A549 (cell line): ENCODE results near the gene GYG2. TPM values are rescaled to one million over a fixed set of nuclear protein-coding genes. Genes with fewer than 3 reads are reported as not detected.

ENCODE experiments used
- ATAC-seq, 2 experiments: fragments of 200-7000 bp in 1 of 2; fragments of >200 bp in 1 of 2; cut with Nextera tagmentation in 1 of 2; cut with Tn5 transposase in 1 of 2; 3 replicates each; pipeline versions ENCODE4 v1.8.0 to v1.9.1; 2018 to 2020; ENCODE audit warnings: mild to moderate bottlenecking in 1 of 2, moderate library complexity in 1 of 2
- CTCF ChIA-PET: fragments of 300-600 bp; sonication (Branson Sonifier 250); formaldehyde crosslinking; extraction: SDS; loops from one replicate; lab custom pipeline; 2021; ENCODE audit warnings: antibody characterized with exemption, inconsistent platforms; lab: Yijun Ruan, JAX
- POLR2A ChIA-PET: fragments of 350-600 bp; formaldehyde crosslinking; extraction: SDS; loops from one replicate; lab custom pipeline; 2021; ENCODE audit warnings: antibody characterized with exemption, inconsistent platforms; lab: Yijun Ruan, JAX
- DNase-seq, 2 experiments: peaks; one replicate each; pipeline versions ENCODE4 v3.0.0 to v3.0.0-alpha.2; 2011 to 2016; ENCODE audit warnings: low read depth in 1 of 2, low spot score in 1 of 2
- FAIRE-seq: peaks from 2 replicates; lab custom pipeline; 2011; peaks lifted over from hg19 to GRCh38; lab: Jason Lieb, UNC
- H3K27ac ChIP-seq, 2 experiments: fragments of >200 bp; sonication (Bioruptor Twin); formaldehyde crosslinking; 3 replicates each; pipeline ENCODE4 v1.5.1; 2016 to 2017
- H3K4me1 ChIP-seq: fragments of >200 bp; sonication (Bioruptor Twin); formaldehyde crosslinking; 3 replicates; pipeline ENCODE4 v1.6.1; 2016
- H3K4me2 ChIP-seq: fragments of >200 bp; sonication (Bioruptor Twin); formaldehyde crosslinking; 3 replicates; pipeline ENCODE4 v1.6.1; 2016
- H3K4me3 ChIP-seq: fragments of >200 bp; sonication (Bioruptor Twin); formaldehyde crosslinking; 3 replicates; pipeline ENCODE4 v1.5.1; 2016
- H3K9me3 ChIP-seq: fragments of >200 bp; sonication (Bioruptor Twin); formaldehyde crosslinking; 3 replicates; pipeline ENCODE4 v1.6.1; 2016
- BCL3 ChIP-seq: fragments of >200 bp; sonication (Bioruptor Twin); formaldehyde crosslinking; IDR thresholded peaks from 3 replicates; pipeline ENCODE4 v1.6.1; 2016
- EP300 ChIP-seq, 2 experiments: fragments of >200 bp; sonication (Bioruptor Twin); formaldehyde crosslinking; IDR thresholded peaks; 2 replicates in 1 of 2; 3 replicates in 1 of 2; pipeline ENCODE4 v1.6.1; 2016 to 2017
- ESRRA ChIP-seq: fragments of 150-350 bp; IDR thresholded peaks from 2 replicates; pipeline ENCODE4 v1.6.1; 2014; ENCODE audit warnings: mild to moderate bottlenecking, low read length, borderline replicate concordance
- FOXS1 ChIP-seq: fragments of 250-450 bp; sonication (Bioruptor Pico); IDR thresholded peaks from 2 replicates; pipeline ENCODE4 v1.5.0; 2020; ENCODE audit warnings: mild to moderate bottlenecking, moderate library complexity
- HDAC2 ChIP-seq: fragments of 200-600 bp; sonication (generic); IDR thresholded peaks from 2 replicates; pipeline ENCODE4 v1.6.1; 2016
- HES2 ChIP-seq: fragments of >200 bp; sonication (Bioruptor Twin); formaldehyde crosslinking; IDR thresholded peaks from 2 replicates; pipeline ENCODE4 v1.6.1; 2016
- HOXA7 ChIP-seq: fragments of 250-450 bp; sonication (Bioruptor Pico); IDR thresholded peaks from 2 replicates; pipeline ENCODE4 v1.5.0; 2020; ENCODE audit warnings: mild to moderate bottlenecking, moderate library complexity
- HOXB5 ChIP-seq: fragments of 250-450 bp; sonication (Bioruptor Pico); IDR thresholded peaks from 2 replicates; pipeline ENCODE4 v1.5.0; 2020; ENCODE audit warnings: mild to moderate bottlenecking, moderate library complexity
- KDM5A ChIP-seq: fragments of 200-600 bp; sonication (generic); IDR thresholded peaks from 2 replicates; pipeline ENCODE4 v1.6.1; 2016; ENCODE audit warnings: antibody characterized with exemption, mild to moderate bottlenecking
- MAFK ChIP-seq: fragments of 450-650 bp; IDR thresholded peaks from 2 replicates; pipeline ENCODE4 v1.6.1; 2014; ENCODE audit not compliant: partially characterized antibody
- MAX ChIP-seq: IDR thresholded peaks from 2 replicates; pipeline ENCODE4 v1.6.1; 2012
- MAZ ChIP-seq: fragments of 150-350 bp; IDR thresholded peaks from 2 replicates; pipeline ENCODE4 v1.6.1; 2014; ENCODE audit warnings: antibody characterized with exemption, low read depth, low read length, borderline replicate concordance
- MYC ChIP-seq: IDR thresholded peaks from 2 replicates; pipeline ENCODE4 v1.6.1; 2012; ENCODE audit warnings: mild to moderate bottlenecking, inconsistent platforms, low read length, improper control_type of control experiment, borderline replicate concordance
- NPAS2 ChIP-seq: fragments of 250-450 bp; sonication (Bioruptor Pico); IDR thresholded peaks from 2 replicates; pipeline ENCODE4 v1.8.0; 2022; ENCODE audit warnings: mild to moderate bottlenecking, moderate library complexity, borderline replicate concordance
- NR3C1 ChIP-seq: fragments of >200 bp; sonication (Bioruptor Twin); formaldehyde crosslinking; IDR thresholded peaks from 3 replicates; pipeline ENCODE4 v1.6.1; 2017
- POLR2A ChIP-seq: IDR thresholded peaks from 2 replicates; pipeline ENCODE4 v1.6.1; 2012; ENCODE audit warnings: mild to moderate bottlenecking, low read length
- RAD21 ChIP-seq, 2 experiments: fragments of >200 bp in 1 of 2; sonication (Bioruptor Twin) in 1 of 2; formaldehyde crosslinking in 1 of 2; IDR thresholded peaks in 1 of 2; conservative IDR thresholded peaks in 1 of 2; 2 replicates in 1 of 2; 3 replicates in 1 of 2; pipeline ENCODE4 v1.6.1; 2012 to 2018; ENCODE audit warnings: inconsistent platforms in 1 of 2
- RCOR1 ChIP-seq: fragments of 150-350 bp; IDR thresholded peaks from 2 replicates; pipeline ENCODE4 v1.6.1; 2014; ENCODE audit warnings: antibody characterized with exemption, low read length, low read depth
- REST ChIP-seq: fragments of 200-600 bp; sonication (generic); IDR thresholded peaks from 2 replicates; pipeline ENCODE4 v1.6.1; 2016; ENCODE audit warnings: antibody characterized with exemption, mild to moderate bottlenecking, moderate library complexity
- SREBF2 ChIP-seq: fragments of 450-650 bp; IDR thresholded peaks from 2 replicates; pipeline ENCODE4 v1.6.1; 2014; ENCODE audit warnings: mild to moderate bottlenecking, moderate library complexity
- TFCP2L1 ChIP-seq: fragments of 250-450 bp; sonication (Bioruptor Pico); IDR thresholded peaks from 2 replicates; pipeline ENCODE4 v1.5.0; 2021; ENCODE audit warnings: mild to moderate bottlenecking
- TP53 ChIP-seq: fragments of 250-450 bp; sonication (Bioruptor Pico); IDR thresholded peaks from 2 replicates; pipeline ENCODE4 v1.5.0; 2021; ENCODE audit warnings: mild to moderate bottlenecking, moderate library complexity
- ZC3H11A ChIP-seq: fragments of 450-650 bp; IDR thresholded peaks from 2 replicates; pipeline ENCODE4 v1.6.1; 2014; ENCODE audit warnings: antibody characterized with exemption, mild to moderate bottlenecking
- ZNF302 ChIP-seq: fragments of 250-450 bp; sonication (Bioruptor Pico); IDR thresholded peaks from 2 replicates; pipeline ENCODE4 v1.9.0; 2021; ENCODE audit warnings: inconsistent platforms, mild to moderate bottlenecking, moderate library complexity
- WGBS: methylation state at CpG from one replicate; pipeline ENCODE4 v1.1.6; 2017; ENCODE audit errors: missing lambda C conversion rate; 5-methylcytosine and 5-hydroxymethylcytosine counted together
- polyA plus RNA-seq, 4 experiments: library from polyadenylated mRNA; depleted of rRNA in 3 of 4; stranded (reverse); fragments of >200 nt; fragmentation: RNase III in 1 of 4; extraction: RNeasy Plus Mini Kit Qiagen cat#74134 plus additional on column Dnase treatment in 1 of 4; gene quantifications; 2 replicates in 3 of 4; 3 replicates in 1 of 4; pipeline ENCODE4 v1.2.3, GENCODE V29; 2011 to 2017

Gene GYG2
- polyA plus RNA-seq, 2 of the 4 experiments (the other 2 are of a cell fraction), result 12.7 to 14.3 TPM

GRCh38 chrX:2784026-2784425 is 44.7 kb upstream of the GYG2 start:
- Histone ChIP-seq H3K4me3 (no peak overlapping the region), H3K27ac (no peak overlapping the region), H3K4me1 (no peaks in the 10 kb centered on the region), H3K9me3 (no peaks in the 10 kb centered on the region), H3K4me2 (no peak overlapping the region)
- ChIA-PET CTCF (no interaction called here), POLR2A (no interaction called here)
- TF ChIP-seq HOXA7 (CRISPR knock-in tag) (no peak), HOXB5 (CRISPR knock-in tag) (no peak), TP53 (CRISPR knock-in tag) (no peak), POLR2A (no peak), MYC (no peak), FOXS1 (CRISPR knock-in tag) (no peak), MAZ (no peak), KDM5A (no peak), NR3C1 (no peak), HES2 (no peak), ZNF302 (CRISPR knock-in tag) (no peak), MAX (no peak), SREBF2 (no peak)
- FAIRE-seq (no peak), ATAC-seq (no peak), DNase-seq (no peak)
- 66% methylated on average over 6 of the region's 6 CpGs for WGBS

- no peak for TF ChIP-seq BCL3
- no peak for TF ChIP-seq ESRRA
- TF ChIP-seq MAX, result no peak
- TF ChIP-seq MAFK, result no peak
- TF ChIP-seq NPAS2 (CRISPR knock-in tag), result no peak
- no peak for TF ChIP-seq HOXB5 (CRISPR knock-in tag)
- TF ChIP-seq REST, result no peak
- TF ChIP-seq TFCP2L1 (CRISPR knock-in tag), result no peak
- TF ChIP-seq HDAC2, result no peak
- no peak for TF ChIP-seq RCOR1
- TF ChIP-seq NR3C1, result no peak
- no peak for TF ChIP-seq EP300 (IDR thresholded peaks at IDR 0.05)
- TF ChIP-seq RAD21 (conservative IDR thresholded peaks at IDR 0.05 in 1 of 2, IDR thresholded peaks at IDR 0.05 in 1 of 2), result no peak
- no peak for TF ChIP-seq ZC3H11A
- ChIA-PET POLR2A (no interaction called here), CTCF (no interaction called here)
- H3K4me3 ChIP-seq, result no peak overlapping the region
- WGBS, result 44% methylated on average over 4 of the region's 4 CpGs
- H3K27ac ChIP-seq, result no peak overlapping the region
- no peak for DNase-seq
- no peaks in the 10 kb centered on the region for H3K4me1 ChIP-seq
- H3K9me3 ChIP-seq, result no peaks in the 10 kb centered on the region
- ATAC-seq, result no peak
- no peak overlapping the region for H3K4me2 ChIP-seq
- no peak for FAIRE-seq
Measured at GRCh38 chrX:2785538-2785937, 43.2 kb upstream of the GYG2 start.
